NCI-H2227 (cell line): ENCODE data around the gene LNPK.
"Not testable (repeated sequence)": the region's sequence is repeated elsewhere in the genome, so short reads cannot be mapped to it uniquely, and the experiment has no call there.

Experiments
- DNase-seq: peaks from one replicate; lab custom pipeline; 2025; ENCODE audit not compliant: unreplicated experiment; lab: John Stamatoyannopoulos, UW

The LNPK gene

DNA sequence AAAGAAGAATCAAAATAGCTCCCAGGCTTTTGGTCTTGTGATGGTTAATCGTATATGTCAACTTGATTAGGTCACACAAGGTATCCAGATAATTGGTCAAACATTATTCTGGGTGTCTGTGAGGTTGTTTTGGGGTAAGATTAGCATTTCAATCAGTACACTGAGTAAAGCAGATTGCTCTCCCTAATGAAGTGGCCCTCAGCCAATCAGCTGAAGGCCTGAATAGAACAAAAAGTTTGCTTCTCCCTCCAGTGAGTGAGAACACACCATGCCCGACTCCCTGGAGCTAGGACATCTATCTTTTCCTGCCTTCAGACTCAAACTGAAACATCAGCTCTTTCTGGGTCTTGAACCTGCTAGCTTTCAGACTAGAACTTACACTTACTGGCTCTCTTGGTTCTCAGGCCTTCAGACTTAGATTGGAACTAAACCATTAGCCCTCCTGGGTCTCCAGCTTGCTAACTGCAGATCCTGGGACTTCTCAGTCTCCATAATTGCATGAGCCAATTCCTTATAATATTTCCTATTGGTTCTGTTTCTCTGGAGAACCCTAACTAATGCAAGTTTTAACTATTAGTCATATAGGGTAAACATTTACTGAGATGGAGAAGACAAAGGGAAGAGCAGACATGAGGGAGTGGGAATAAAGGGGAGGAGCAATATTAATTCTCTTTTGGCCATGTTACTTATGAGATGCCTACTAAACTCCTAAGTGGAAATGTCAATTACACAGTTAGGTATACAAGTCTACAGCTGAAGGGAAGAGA lies 25.5 kb downstream of the LNPK start:
- no peak for DNase-seq

DNA sequence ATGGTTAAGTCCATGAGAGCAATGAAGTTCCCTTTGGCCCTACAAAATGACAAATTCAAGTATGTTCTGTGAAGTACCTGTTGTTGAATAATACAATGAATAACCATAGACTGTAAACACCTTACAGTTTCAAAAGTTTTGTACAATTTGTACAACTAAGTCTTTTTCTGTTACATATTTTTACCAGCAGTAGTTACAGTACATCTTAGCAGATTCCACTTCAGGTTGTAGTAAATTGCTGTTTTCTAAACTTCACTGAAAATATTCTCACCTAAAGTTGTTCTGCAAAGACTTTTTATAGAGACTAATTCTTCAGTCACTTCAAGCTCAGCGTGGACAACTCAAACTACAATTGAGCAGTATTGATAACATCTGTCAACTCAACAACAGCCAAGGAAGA lies 28.7 kb downstream of the LNPK start:
- no peak for DNase-seq

DNA sequence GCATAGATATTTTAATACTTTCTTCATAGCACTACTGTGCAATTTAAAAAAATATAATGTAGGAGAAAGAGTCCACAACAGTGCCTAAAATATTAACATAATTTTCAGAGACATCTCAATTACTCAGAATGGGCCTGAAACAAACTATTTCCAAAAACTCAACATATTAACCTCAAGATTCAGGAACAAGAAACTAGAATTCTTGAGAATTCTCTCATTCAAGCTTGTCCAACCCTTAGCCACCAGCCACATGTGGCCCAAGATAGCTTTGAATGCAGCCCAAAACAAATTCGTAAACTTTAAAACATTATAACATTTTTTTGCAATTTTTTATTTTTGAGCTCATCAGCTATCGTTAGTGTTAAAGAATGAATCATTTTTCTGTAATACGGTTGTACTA lies 35.2 kb downstream of the LNPK start:
- no peak for DNase-seq

DNA sequence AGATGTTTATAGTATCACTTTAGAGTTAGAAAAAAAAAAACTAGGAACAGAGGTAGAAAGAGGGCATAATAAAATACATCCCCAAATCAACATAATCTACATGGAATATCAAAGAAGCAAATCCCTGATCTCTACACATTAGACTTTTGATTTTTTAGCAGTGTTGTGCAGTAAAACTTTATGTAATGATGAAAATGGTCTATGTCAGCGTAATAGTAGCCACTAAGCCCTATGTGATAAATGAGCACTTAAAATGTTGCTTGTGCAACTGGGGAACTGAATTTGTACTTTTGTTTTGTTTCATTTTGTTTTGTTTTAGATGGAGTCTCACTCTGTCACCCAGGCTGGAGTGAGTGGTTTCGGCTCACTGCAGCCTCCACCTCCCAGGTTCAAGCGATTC lies 36.3 kb downstream of the LNPK start:
- no peak for DNase-seq

DNA sequence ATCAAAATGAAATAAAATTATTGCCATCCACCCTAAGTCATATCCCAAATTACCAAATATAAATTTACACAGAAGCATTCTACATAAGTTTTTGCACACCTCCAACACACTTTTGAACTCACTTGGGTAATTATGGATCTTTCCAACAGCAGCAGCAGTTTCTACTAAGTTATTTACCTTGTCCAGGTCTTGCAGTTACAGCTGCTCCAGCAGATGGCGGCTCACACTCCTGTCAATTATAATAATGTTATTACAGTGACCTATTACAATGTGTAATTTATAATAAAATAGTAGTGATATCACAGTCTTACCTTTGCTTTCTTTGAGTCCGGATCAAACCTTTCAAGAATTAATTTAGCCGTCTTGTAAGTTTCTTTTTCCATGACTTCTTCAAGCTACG lies 37.9 kb downstream of the LNPK start:
- DNase-seq = no peak

DNA sequence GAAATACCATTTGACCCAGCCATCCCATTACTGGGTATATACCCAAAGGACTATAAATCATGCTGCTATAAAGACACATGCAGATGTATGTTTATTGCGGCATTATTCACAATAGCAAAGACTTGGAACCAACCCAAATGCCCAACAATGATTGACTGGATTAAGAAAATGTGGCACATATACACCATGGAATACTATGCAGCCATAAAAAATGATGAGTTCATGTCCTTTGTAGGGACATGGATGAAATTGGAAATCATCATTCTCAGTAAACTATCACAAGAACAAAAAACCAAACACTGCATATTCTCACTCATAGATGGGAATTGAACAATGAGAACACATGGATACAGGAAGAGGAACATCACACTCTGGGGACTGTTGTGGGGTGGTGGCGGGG lies 38.9 kb downstream of the LNPK start:
- DNase-seq = not testable (repeated sequence)

DNA sequence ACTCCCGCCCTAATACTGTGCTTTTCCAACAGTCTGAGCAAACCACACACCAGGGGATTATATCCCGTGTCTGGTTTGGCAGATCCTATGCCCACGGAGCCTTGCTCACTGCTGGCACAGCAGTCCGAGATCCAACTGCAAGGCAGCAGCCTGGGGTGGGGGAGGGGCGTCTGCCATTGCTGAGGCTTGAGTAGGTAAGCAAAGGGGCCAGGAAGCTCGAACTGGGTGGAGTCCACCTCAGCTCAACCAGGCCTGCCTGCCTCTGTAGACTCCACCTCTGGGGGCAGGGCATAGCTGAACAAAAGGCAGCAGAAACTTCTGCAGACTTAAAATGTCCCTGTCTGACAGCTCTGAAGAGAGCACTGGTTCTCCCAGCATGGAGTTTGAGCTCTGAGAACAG lies 44.2 kb downstream of the LNPK start:
- no peak for DNase-seq

DNA sequence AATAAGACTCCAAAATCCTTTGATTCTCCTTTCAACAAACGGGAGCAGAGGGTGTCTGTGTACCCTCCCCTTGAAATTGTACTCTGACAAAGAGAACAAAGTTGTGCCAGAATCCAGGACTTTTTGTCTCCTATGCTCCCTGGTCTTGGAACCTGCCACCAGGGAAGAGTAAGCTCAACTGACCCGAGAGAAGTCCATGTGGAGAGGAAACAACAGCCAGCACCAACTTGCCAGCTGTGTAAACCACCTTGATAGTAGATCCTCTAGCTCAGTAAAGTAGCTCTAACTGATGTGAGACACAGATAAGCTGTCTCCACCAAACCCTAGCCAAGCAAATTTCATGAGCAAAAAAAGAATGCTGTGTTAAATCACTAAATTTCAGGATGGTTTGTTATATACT lies 46.9 kb downstream of the LNPK start:
- no peak for DNase-seq

DNA sequence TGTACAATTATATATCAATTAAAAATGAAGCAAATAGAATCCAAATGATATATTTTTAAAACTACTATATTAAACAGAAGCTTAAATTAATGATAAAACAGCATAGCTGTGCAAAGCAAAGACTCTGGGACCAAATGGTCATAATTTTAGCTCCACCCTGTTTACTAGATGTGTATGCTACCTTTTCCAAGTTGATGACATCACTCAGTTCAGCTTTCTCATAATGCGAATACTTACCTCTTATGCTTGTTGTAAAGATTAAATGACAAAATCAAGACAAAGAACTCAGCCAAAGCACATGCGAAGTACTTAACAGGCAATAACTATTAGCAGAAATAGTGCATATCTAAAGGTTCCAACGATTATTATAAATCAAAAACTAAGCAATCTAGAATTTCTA lies 51.6 kb downstream of the LNPK start:
- DNase-seq = no peak

DNA sequence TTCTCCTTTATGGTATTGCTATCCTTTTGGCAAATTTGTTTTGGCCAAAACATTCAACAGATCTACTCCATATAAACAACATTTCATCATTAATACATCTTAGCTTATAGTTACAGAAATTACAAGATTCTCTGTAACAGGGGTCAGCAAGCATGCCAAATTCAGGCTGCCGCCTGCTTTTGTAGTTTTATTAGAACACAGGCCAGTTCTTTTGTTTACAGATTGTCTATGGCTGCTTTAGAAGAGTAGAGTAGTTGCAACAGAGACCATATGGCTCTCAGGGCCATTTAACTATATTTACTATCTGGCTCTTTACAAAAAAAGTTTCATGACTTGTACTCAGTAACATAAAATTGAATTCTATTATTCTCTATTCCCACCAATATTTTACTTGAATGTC lies 53.9 kb downstream of the LNPK start:
- no peak for DNase-seq

DNA sequence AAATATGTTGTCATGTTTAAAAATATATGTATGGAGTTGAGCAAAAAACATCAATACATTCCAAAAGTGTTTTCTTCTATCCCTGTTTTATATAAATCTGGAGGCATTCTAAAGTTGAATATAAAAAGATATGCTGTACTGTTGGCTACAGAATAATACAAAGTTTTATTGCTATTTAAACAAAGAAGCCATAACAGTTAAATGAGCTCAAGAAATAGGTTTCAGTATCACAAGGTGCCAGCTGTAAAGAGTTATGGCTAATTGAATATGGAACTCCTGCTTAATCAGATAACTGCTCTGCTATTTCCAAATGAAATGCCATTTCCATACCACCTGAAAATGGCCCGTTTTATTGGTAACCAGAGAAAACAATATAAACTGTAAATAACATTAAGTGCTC lies 55.0 kb downstream of the LNPK start:
- DNase-seq = no peak

DNA sequence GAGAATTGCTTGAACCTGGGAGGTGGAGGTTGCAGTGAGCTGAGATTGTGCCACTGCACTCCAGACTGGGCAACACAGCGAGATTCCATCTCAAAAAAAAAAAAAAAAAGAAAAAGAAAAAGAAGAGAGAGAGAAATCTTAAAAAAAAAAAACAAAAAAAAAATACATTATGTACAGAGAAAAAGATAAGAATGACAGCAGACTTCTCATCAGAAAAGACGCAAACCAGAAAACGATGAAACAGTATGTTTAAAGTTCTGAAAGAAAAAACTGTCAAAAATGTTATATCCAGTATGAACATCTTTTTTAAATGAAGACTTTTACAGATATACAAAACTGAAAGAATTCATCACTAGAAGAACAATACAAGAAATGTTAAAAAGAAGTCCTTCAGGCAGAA lies 60.4 kb downstream of the LNPK start:
- DNase-seq = no peak

DNA sequence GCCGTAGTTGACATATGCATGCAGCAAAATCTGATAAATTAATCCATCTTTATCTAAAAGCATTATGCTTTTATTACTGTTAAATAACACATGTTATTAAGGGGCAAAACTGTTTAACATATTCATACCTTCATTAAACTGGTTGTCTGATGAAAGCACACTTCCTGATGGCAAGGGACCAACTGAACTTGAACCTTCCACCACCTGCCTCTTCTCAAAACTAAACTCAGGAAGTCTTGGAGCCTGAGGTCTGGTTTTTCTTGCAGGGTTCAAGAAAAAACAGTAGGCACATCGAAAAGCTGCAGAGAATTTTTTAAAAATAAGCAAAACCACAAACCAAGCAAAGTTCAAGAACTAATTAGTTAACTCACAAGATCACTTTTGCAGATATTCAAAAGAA lies 64.9 kb downstream of the LNPK start:
- no peak for DNase-seq

DNA sequence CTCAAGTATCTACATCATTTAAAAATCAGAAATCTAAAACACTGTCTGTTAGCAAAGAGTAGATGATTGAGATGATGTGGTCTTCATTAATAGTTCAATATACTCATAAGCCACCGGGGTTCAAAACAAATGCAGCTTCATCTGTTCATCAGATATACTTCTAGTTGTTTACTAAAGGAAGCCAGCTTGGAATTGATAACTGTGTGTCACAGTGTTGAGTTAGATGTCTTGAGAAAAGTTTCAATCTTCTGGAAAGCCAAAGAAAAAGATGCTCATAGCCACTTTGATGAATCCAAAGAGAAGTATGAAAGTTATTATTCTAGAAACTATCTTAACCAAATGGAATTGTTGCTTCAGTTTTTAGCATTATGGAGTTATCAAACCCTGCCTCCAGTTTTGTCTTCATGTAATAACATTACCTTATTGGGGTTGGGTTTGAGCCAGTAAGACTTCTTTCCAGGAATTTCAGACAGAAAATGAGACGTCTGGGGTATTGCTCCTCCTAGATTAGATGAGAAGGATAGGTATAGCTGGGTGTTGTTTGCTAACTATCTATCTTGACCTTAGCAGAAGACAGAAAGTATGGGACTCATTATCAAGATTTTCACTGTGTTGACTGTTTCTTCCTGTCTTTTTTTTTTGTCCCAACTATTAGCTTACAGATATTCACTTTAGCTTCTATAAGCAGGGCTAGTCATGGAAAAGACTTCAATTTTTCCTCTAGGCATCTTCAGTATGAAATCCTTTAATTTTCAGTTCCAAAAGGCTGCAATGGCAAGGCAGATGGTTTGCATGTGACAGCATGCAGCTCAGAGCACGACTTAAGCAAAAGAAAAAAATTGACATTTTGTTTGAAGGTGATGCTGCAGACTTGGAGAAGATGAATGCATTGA lies 66.5 kb downstream of the LNPK start:
- DNase-seq = no peak

DNA sequence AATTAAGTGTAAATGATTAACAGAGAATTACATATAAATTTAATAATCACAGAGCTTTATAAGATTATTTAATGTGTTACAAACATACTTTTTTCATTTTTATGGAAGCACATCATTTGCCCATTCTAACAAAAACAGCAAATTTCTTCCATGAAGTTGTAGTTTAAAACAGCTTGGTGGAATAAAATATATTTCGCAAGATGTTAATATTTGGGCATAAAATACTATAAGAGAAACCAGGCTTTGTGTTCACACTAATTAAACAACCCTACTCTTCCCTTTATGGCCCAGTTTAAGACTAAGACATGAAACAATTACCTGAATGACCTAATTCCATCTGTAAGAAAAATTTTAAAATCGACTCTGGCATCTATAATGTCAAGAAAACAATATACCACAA lies 69.4 kb downstream of the LNPK start:
- no peak for DNase-seq

DNA sequence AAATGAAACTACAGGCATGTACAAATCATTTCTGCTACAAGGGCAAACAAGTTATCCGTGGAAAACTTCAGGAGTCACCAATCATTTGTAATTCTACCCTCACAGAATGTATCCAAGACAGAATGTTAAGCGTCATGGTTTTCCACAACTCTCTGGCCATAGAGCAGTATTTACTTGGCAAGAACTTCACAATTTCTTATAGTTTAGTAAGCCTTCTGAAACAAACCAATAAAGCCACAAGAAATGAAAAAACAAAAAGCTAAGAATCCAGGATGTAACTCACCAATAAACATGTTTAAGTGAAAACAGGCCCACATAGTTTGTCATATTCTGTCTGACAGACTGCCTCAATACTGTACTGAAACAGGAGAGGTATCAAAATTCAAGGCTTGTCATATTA lies 70.3 kb downstream of the LNPK start:
- no peak for DNase-seq

DNA sequence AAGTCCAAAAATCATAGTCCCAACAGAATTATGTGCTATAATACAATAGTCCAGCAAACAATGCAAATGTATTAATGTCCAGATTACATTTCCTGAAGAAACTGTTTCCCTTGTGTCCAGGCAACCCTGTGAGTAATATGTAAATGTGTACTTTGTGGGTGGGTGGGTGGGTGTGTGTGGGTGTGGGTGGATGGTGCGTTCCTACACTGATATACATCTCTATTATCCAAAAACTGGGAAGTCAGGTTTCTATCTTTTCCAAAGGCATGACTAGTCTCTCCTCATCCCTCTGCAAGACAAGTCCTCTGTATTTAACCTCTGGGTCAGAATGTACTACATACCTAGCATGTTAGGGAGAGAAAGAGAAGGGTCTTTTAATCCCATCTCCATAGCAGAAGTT lies 71.6 kb downstream of the LNPK start:
- DNase-seq = no peak

DNA sequence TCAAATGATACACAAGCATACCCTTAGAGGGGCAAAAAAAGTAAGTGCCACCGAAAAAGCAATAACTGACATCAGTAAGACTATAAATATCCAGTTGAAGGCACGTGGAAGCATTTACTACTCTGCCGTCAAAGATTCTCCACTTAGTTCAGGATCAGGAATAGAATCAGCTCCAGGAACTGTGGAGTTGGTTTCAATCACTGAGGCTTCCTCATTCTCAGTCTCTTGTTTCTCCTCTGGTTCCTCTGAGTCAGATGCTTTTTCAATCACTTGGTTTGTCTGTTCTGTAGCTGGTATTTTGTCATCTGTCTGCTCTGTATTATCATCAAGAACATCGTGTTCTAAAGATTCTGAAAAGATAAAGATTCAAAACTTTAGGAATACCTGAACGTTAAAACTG lies 72.2 kb downstream of the LNPK start:
- DNase-seq = no peak

DNA sequence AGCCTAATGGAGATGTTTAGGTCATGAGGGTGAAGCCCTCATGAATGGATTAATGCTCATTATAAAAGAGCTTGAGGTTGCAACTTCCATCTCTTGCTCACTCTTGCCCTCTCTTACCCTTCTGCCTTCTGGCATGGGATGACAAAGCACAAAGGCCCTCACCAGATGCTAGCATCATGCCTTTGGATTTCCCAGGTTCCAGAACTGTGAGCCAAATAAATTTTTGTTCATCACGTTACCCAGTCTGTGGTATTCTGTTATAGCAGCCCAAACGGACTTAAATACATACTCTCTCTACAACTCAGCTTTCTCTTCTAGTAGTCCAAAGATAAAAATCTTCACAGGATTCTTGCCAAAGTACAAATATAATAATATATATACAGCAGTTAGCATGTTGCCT lies 75.8 kb downstream of the LNPK start:
- no peak for DNase-seq

DNA sequence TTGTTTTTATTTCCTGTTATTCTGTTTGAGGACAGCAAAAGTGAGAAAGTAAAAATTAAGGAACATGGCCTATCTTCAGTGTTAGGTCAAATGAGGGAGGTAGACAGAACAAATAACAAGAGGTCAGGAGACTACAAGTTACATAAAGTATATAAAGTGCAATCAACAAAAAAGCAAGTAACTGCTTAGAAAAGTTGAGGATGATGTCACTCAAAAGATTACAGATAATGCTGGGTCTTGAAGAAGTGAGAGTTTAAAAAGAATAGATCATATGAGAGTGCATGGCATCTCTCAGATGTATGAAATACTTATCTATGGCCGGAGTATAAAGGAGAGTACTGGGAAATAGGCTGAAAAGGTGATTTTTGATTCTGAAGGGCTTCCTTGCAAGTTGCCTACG lies 79.9 kb downstream of the LNPK start:
- DNase-seq = no peak

DNA sequence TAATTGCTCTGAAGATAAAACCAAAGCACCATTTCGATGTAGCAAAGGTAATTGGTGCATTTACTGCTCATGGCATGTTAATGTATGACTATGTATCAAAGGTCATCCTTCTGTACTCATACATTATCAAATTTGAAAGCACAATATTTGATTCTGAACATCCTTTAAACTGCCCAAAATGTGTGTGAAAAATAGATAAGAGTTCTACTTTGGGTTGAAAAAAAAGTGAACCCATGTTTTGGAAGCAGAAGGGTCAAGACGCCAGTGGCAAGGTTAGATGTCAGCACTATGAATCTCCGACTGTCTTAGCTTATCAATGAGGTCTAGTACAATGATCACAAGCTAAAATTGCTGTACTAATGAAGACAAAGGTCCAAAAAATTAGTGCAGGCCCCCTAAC lies 83.1 kb downstream of the LNPK start:
- DNase-seq = no peak

DNA sequence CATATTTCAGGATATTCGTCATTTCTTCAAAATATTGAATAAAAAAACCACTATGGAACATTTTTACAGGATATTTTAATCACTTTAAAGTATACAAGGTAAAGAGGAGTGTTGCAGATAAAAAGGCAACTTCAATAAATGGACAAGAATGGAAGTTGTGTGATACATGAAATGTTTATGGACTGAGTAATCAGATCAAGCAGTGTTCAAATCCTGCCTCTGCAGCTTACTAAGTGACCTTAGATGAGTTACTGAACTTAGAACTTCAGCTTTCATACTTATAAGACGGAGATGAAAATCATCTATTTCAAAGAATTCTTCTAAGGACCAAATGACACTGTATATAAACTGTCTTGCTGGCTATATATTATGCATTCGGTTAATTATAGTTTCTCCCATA lies 87.2 kb downstream of the LNPK start:
- no peak for DNase-seq
